Subcutaneous abdominal adipose tissue (tissue), 5 donors: ENCODE data around the gene CNTN5.

ENCODE experiments used
- H3K27ac ChIP-seq: one replicate; pipeline ENCODE4 v1.7.0; 2013; ENCODE audit warnings: low read depth, mild to moderate bottlenecking, inconsistent platforms, low read length, moderate library complexity
- H3K27me3 ChIP-seq, 5 donors: one replicate each; pipeline ENCODE4 v1.7.0; 2013; ENCODE audit warnings: low read length in 5 of 5, inconsistent platforms in 1 of 5; ENCODE audit not compliant: control insufficient read depth in 5 of 5, insufficient read depth in 4 of 5
- H3K36me3 ChIP-seq, 5 donors: one replicate each; pipeline ENCODE4 v1.7.0; 2013; ENCODE audit warnings: low read length in 5 of 5; ENCODE audit not compliant: control insufficient read depth in 5 of 5, insufficient read depth in 5 of 5
- H3K4me1 ChIP-seq, 5 donors: one replicate each; pipeline ENCODE4 v1.7.0; 2013; ENCODE audit warnings: low read length in 5 of 5, mild to moderate bottlenecking in 3 of 5, moderate library complexity in 1 of 5; ENCODE audit not compliant: control insufficient read depth in 5 of 5, insufficient read depth in 5 of 5
- H3K4me3 ChIP-seq, 5 donors: one replicate each; pipeline ENCODE4 v1.7.0; 2013; ENCODE audit warnings: low read length in 5 of 5, low read depth in 1 of 5
- H3K9ac ChIP-seq, 5 donors: one replicate each; pipeline ENCODE4 v1.7.0; 2013; ENCODE audit warnings: low read length in 5 of 5, mild to moderate bottlenecking in 4 of 5, moderate library complexity in 3 of 5
- H3K9me3 ChIP-seq, 5 donors: one replicate each; pipeline ENCODE4 v1.7.0; 2013; ENCODE audit warnings: low read length in 5 of 5; ENCODE audit not compliant: control insufficient read depth in 5 of 5
- donor health status: healthy.
- donor health status: healthy.
- donor health status: healthy.
- donor health status: healthy.
- donor health status: healthy.

Gene CNTN5

DNA sequence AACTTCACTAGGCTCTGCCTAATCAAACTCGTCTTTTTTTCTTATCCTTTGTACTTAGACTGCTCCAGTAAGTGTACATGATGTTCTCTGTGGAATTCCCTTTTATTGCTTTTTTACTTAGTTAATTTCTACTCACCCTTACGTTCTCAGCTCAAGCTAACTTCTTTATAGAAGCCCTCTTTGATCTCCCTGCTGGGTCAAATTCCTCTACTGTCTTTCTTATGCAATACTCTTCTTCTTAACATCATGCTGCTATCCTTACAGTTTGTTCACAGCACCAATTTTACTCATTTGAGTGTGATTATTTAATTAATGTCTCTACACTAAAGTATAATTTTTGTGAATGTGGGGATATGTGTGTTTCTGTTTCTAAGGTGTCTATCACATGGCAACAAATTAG is 498.3 kb downstream of the CNTN5 start:
- Histone ChIP-seq H3K27me3 (no peaks in the 10 kb centered on the region), H3K4me1 (no peaks in the 10 kb centered on the region), H3K36me3 (no peaks in the 10 kb centered on the region), H3K27ac (no peak overlapping the region), H3K4me3 (no peak overlapping the region), H3K9ac (no peak overlapping the region), H3K9me3 (no peaks in the 10 kb centered on the region)

- Histone ChIP-seq H3K9ac (no peak overlapping the region), H3K27ac (no peak overlapping the region), H3K9me3 (no peaks in the 10 kb centered on the region), H3K36me3 (no peaks in the 10 kb centered on the region), H3K4me1 (no peaks in the 10 kb centered on the region), H3K27me3 (no peaks in the 10 kb centered on the region), H3K4me3 (no peak overlapping the region)
Measured at GRCh38 chr11:99522467-99523173, 501.9 kb downstream of the CNTN5 start.

- no peaks in the 10 kb centered on the region for H3K36me3 ChIP-seq
- H3K4me3 ChIP-seq: no peak overlapping the region
- H3K9me3 ChIP-seq: peaks cover 0 to 4% (median 0%) of the 10 kb centered on the region in 5 donors
- no peak overlapping the region for H3K9ac ChIP-seq
- H3K27ac ChIP-seq: no peak overlapping the region
- no peaks in the 10 kb centered on the region for H3K27me3 ChIP-seq
- no peaks in the 10 kb centered on the region for H3K4me1 ChIP-seq
Measured at GRCh38 chr11:99531468-99531867, 510.7 kb downstream of the CNTN5 start.

DNA sequence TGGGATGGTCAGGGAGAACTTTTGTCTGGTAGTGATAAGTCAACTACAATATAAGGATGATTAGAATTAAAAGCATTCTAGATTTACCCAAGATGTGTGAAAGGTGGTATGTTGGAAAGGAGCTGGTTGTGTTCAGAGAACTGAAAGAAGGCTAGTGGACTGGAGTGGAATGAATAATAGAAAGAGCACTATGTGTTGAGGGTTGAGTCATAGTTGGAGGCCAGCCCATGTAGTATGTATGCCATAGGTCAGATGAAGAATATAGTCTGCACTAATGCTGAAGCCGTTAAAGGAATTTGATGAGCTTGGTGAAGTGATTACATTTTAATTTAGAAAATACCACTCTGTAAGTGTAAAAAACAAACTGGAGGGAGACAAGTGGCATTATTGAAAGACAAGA is 514.1 kb downstream of the CNTN5 start:
- Histone ChIP-seq H3K36me3 (no peaks in the 10 kb centered on the region), H3K4me1 (no peaks in the 10 kb centered on the region), H3K4me3 (no peak overlapping the region), H3K27me3 (no peaks in the 10 kb centered on the region), H3K9ac (no peak overlapping the region), H3K27ac (no peak overlapping the region), H3K9me3 (peaks cover 0 to 4% (median 0%) of the 10 kb centered on the region in 5 donors)

DNA sequence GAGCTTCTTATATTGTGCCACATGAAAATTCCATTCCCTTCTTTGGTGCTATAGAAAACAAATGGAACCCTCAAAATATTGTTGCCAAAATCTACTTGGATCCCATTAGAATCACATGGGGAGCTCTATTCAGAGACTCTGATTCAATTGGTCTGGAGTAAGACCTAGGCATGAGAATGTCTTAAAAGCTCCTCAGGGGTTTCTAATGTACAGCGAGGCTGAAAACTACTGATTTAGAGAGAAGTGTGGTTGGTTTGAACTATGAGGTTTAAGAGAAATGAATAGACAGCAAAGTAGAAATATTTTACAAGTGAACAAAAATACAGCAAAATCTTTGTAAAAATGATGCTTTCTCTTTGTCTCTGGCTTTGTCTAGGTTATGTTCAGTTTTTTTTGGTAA is 514.7 kb downstream of the CNTN5 start:
- Histone ChIP-seq H3K9me3 (peaks cover 0 to 4% (median 0%) of the 10 kb centered on the region in 5 donors), H3K27ac (no peak overlapping the region), H3K4me3 (no peak overlapping the region), H3K9ac (no peak overlapping the region), H3K36me3 (no peaks in the 10 kb centered on the region), H3K4me1 (no peaks in the 10 kb centered on the region), H3K27me3 (no peaks in the 10 kb centered on the region)

DNA sequence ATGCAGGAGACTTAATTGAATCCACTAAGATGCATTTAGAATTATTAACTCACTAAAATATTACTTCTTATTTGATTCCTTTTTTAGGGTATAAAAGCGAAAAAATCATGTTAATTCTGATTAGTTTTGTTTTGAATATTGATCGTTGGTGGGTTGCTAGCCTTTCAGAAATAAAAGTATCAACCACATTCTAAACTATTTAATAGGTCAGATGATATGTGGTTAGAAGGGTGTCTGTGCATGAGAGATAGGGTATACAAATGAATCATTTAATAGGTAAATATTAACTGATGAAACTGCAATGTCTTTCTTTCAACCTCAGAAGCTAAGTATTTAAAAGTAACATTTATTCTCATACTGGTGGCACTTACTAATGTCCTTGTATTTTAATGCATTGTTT is 515.1 kb downstream of the CNTN5 start:
- no peaks in the 10 kb centered on the region for H3K27me3 ChIP-seq
- H3K9ac ChIP-seq: no peak overlapping the region
- H3K4me1 ChIP-seq: no peaks in the 10 kb centered on the region
- no peaks in the 10 kb centered on the region for H3K36me3 ChIP-seq
- H3K9me3 ChIP-seq: peaks cover 0 to 4% (median 0%) of the 10 kb centered on the region in 5 donors
- H3K27ac ChIP-seq: no peak overlapping the region
- no peak overlapping the region for H3K4me3 ChIP-seq

GRCh38 chr11:99537681-99538080 is 516.9 kb downstream of the CNTN5 start:
- no peaks in the 10 kb centered on the region for H3K27me3 ChIP-seq
- H3K4me1 ChIP-seq: no peaks in the 10 kb centered on the region
- peaks cover 0 to 4% (median 0%) of the 10 kb centered on the region in 5 donors for H3K9me3 ChIP-seq
- no peak overlapping the region for H3K4me3 ChIP-seq
- no peak overlapping the region for H3K9ac ChIP-seq
- H3K36me3 ChIP-seq: no peaks in the 10 kb centered on the region
- no peak overlapping the region for H3K27ac ChIP-seq

DNA sequence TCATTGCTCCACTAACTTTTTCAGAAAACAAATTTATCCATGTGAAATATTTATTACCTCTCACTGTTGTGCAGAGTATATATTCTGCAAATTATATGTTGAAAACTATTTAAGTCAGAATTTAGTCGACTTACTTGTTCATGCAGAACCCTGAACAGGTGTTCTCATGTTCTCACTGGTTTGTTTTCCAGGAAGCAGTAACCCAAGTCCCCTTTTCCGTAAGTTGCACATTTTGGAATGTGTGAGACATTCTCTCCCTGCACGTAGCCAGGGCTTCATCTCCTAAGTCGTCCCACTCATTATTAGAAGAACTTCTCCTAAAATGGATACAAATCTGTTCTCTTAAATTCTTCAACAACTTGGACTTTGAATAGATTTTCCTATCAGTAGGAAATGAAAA is 524.9 kb downstream of the CNTN5 start:
- H3K9me3 ChIP-seq: no peaks in the 10 kb centered on the region
- H3K36me3 ChIP-seq: no peaks in the 10 kb centered on the region
- H3K27ac ChIP-seq: no peak overlapping the region
- no peaks in the 10 kb centered on the region for H3K27me3 ChIP-seq
- H3K9ac ChIP-seq: no peak overlapping the region
- H3K4me1 ChIP-seq: no peaks in the 10 kb centered on the region
- H3K4me3 ChIP-seq: no peak overlapping the region

DNA sequence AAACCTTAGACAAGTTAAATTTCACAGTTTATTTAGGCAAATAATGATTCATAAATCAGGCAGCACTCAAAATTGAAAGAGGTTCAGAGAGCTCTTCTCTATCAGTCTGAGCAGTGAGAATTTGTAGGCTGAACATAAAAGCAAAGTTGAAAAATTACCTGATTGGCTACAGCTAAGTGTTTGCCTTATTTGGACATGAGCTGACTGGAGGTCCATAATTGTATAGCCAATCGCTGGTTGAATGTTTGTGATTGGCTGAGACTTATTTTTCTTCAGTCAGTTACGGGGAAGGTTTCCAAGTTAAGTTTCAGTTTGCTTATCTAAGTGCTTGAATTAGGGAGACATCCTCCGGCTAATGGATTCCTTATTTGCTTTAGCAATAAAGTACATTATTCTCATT is 527.5 kb downstream of the CNTN5 start:
- Histone ChIP-seq H3K9ac (no peak overlapping the region), H3K27ac (no peak overlapping the region), H3K36me3 (no peaks in the 10 kb centered on the region), H3K4me1 (no peaks in the 10 kb centered on the region), H3K27me3 (no peaks in the 10 kb centered on the region), H3K4me3 (no peak overlapping the region), H3K9me3 (no peaks in the 10 kb centered on the region)

- Histone ChIP-seq H3K36me3 (no peaks in the 10 kb centered on the region), H3K9ac (no peak overlapping the region), H3K4me3 (no peak overlapping the region), H3K4me1 (no peaks in the 10 kb centered on the region), H3K27ac (no peak overlapping the region), H3K27me3 (no peaks in the 10 kb centered on the region), H3K9me3 (no peaks in the 10 kb centered on the region)
Measured at GRCh38 chr11:99554232-99554903, 533.6 kb downstream of the CNTN5 start.
